Measurements from ENCODE around the gene IQGAP3.

The IQGAP3 gene, protein sequence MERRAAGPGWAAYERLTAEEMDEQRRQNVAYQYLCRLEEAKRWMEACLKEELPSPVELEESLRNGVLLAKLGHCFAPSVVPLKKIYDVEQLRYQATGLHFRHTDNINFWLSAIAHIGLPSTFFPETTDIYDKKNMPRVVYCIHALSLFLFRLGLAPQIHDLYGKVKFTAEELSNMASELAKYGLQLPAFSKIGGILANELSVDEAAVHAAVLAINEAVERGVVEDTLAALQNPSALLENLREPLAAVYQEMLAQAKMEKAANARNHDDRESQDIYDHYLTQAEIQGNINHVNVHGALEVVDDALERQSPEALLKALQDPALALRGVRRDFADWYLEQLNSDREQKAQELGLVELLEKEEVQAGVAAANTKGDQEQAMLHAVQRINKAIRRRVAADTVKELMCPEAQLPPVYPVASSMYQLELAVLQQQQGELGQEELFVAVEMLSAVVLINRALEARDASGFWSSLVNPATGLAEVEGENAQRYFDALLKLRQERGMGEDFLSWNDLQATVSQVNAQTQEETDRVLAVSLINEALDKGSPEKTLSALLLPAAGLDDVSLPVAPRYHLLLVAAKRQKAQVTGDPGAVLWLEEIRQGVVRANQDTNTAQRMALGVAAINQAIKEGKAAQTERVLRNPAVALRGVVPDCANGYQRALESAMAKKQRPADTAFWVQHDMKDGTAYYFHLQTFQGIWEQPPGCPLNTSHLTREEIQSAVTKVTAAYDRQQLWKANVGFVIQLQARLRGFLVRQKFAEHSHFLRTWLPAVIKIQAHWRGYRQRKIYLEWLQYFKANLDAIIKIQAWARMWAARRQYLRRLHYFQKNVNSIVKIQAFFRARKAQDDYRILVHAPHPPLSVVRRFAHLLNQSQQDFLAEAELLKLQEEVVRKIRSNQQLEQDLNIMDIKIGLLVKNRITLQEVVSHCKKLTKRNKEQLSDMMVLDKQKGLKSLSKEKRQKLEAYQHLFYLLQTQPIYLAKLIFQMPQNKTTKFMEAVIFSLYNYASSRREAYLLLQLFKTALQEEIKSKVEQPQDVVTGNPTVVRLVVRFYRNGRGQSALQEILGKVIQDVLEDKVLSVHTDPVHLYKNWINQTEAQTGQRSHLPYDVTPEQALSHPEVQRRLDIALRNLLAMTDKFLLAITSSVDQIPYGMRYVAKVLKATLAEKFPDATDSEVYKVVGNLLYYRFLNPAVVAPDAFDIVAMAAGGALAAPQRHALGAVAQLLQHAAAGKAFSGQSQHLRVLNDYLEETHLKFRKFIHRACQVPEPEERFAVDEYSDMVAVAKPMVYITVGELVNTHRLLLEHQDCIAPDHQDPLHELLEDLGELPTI (N-terminal part only)

DNA sequence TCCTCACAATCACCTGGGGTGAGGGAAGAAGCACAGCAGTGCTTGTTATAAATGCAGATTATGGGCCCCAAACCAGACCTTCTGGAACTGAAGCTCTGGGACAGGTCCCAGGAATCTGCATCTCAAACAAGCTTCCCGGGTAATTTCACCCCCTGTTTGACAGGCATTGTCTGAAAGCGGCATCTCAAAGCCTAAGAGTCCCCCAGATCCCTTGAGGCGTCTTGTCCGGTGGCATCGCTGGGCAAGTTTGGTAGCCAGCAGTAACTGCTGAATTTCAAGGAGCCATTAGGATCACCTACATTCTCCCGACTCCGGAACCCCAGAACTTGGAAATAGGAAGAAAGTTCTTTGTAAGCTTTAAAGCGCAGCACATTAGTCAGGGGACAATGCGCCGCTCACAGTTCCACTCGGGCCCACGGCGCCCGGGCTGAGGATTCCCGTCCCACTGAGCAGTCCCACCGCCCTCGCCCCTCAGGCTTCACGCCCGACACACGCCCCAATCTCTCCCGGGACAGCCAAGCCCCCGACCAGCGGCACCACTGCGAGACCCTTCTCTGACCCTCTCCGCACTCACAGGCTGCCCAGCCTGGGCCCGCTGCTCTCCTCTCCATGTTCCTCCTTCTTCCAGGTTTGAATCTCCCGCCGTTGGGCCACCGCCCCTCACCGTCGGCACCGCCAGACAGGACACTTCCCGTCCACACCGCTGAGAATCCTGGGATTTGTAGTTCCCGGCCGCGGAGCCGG, at the start of gene IQGAP3:
Gene IQGAP3 (minus strand): TSS at position 647 of the 744 bp plus-strand sequence. CDS start 36 bp downstream, at position 611.
- DNase-seq (ENCODE audit: low read depth) = peak; percentile 90
- no peak for TF ChIP-seq CTCF (IDR thresholded peaks at IDR 0.05; ENCODE audit: insufficient read depth, low read depth, low read length, missing control alignments)
- peak within 1 kb of the TSS; percentile 65 for H3K4me3 ChIP-seq (ENCODE audit: low read length)

DNA sequence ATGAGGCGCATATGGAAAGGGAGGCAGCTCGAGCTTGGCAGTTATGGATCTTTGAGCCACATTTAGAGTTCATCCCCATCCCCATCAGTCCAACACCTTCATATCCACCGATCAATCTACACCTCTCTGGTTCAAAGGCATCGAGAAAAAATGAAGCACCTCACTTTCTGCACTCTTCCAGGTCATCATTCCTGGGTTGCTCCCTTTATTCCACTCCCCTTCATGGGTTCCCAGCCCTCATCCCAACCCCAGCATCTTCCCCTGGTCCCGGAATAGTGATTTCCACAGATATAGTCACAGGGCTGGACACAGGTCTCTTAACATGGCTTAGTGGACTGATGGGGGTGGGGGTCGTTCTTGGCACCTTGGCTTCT, 47.2 kb upstream of the IQGAP3 start:
- no peak for DNase-seq (ENCODE audit: low read depth)
- H3K4me3 ChIP-seq (ENCODE audit: low read length) = no peak overlapping the region
- no peak for TF ChIP-seq CTCF (IDR thresholded peaks at IDR 0.05; ENCODE audit: insufficient read depth, low read depth, low read length, missing control alignments)

DNA sequence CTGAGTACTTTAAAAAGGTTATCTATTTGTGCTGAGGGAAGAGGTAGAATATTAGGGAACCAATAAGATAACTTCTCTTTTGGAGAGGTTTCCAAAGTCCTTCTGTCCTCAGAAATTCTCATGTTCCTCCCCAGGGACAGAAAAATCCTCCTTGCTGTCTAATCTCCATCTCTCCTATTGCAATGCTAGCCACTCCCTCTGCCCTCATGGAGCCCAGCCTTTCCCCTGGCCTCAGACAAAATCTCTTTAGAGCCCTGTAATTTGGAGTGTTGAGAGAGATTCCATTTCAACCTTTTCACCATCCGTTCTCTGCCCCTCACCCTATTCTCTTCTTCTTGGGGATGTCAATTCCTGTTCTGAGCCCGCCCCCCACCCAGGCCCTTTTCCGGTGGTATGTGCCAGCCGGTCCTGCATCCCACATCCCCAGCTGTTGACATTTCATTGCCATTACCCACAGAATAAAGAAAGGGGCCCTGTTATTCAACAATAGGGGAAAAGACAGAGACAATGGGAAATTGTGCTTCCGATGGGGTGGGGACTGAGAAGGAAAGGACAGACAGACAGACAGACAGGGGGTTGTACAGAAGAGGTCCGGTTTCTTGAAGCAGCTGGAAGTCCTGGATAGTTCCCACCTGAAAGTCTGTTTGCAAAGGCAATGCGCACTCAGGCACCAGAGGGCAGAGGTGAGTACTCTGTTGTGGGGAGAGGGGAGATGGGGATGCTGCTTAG, 46.7 kb upstream of the IQGAP3 start, which contains the start of gene HAPLN2:
Gene HAPLN2 (plus strand): TSS at position 563 of the 729 bp plus-strand sequence. CDS start 4,076 bp downstream, outside the sequence.
- TF ChIP-seq CTCF (IDR thresholded peaks at IDR 0.05; ENCODE audit: insufficient read depth, low read depth, low read length, missing control alignments) = peak; percentile 67
- H3K4me3 ChIP-seq (ENCODE audit: low read length) = no peak within 1 kb of the TSS
- DNase-seq (ENCODE audit: low read depth) = peak; percentile 46

- no peak for DNase-seq (ENCODE audit: low read depth)
- TF ChIP-seq CTCF (IDR thresholded peaks at IDR 0.05; ENCODE audit: insufficient read depth, low read depth, low read length, missing control alignments) = no peak
- no peak overlapping the region for H3K4me3 ChIP-seq (ENCODE audit: low read length)
Measured at GRCh38 chr1:156616463-156616862, 44.1 kb upstream of the IQGAP3 start.

DNA sequence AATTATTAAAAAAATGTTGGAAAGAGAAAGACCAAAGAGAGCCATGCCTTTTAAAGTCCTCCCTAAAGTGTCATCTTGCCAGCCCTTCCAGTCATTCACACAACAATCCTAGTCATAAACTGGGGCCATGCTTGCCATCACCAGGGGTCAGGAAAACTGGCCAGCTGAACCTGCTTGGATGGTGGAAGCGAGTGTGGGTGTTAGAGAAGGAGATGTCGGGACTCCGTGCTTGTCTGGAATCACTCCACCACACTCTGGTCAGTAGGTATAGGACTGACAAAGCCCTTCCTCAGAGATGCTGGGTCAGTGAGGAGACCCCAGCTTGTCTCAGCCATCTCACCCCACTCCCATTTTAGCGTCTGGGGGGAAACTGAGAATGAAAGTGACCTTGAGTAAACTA, 43.6 kb upstream of the IQGAP3 start:
- no peak for DNase-seq (ENCODE audit: low read depth)
- TF ChIP-seq CTCF (IDR thresholded peaks at IDR 0.05; ENCODE audit: insufficient read depth, low read depth, low read length, missing control alignments) = no peak
- H3K4me3 ChIP-seq (ENCODE audit: low read length) = no peak overlapping the region
